GM12892 (cell line): ENCODE data around the gene C4orf33.

Experiments used
- DNase-seq: peaks from one replicate; pipeline ENCODE4 v3.0.0; 2011; ENCODE audit not compliant: insufficient read length
- FAIRE-seq: peaks from 2 replicates; lab custom pipeline; 2011; peaks lifted over from hg19 to GRCh38; lab: Jason Lieb, UNC
- POLR2A ChIP-seq: IDR thresholded peaks from 2 replicates; pipeline ENCODE4 v1.6.1; 2011; ENCODE audit warnings: low read depth, low read length, control low read depth
- POLR2AphosphoS5 ChIP-seq: IDR thresholded peaks from 2 replicates; pipeline ENCODE4 v1.6.1; 2011; ENCODE audit warnings: low read depth, low read length, control low read depth
- TAF1 ChIP-seq: IDR thresholded peaks from 2 replicates; pipeline ENCODE4 v1.6.1; 2011; ENCODE audit warnings: low read depth, mild to moderate bottlenecking, control low read depth, low read length, borderline replicate concordance

C4orf33 gene

GRCh38 chr4:129162450-129162849 lies 66.5 kb downstream of the C4orf33 start:
- no peak for DNase-seq
- no peak for TF ChIP-seq TAF1
- TF ChIP-seq POLR2AphosphoS5, result no peak
- no peak for TF ChIP-seq POLR2A
- no peak for FAIRE-seq

- TF ChIP-seq POLR2AphosphoS5, result no peak
- DNase-seq (no peak), FAIRE-seq (no peak)
Observed at GRCh38 chr4:129163427-129163826, 67.5 kb downstream of the C4orf33 start.

GRCh38 chr4:129164243-129164642 lies 68.3 kb downstream of the C4orf33 start:
- no peak for FAIRE-seq
- TF ChIP-seq POLR2A (no peak), TAF1 (no peak), POLR2AphosphoS5 (no peak)
- DNase-seq, result no peak
